GM19240 (cell line): ENCODE results near the gene PNMA6F.
"Not testable (repeated sequence)": the region's sequence is repeated elsewhere in the genome, so short reads cannot be mapped to it uniquely, and the experiment has no call there.

Experiments
- DNase-seq: peaks from one replicate; pipeline ENCODE4 v3.0.0; 2011; ENCODE audit warnings: low spot score; ENCODE audit not compliant: insufficient read length

Gene PNMA6F

DNA sequence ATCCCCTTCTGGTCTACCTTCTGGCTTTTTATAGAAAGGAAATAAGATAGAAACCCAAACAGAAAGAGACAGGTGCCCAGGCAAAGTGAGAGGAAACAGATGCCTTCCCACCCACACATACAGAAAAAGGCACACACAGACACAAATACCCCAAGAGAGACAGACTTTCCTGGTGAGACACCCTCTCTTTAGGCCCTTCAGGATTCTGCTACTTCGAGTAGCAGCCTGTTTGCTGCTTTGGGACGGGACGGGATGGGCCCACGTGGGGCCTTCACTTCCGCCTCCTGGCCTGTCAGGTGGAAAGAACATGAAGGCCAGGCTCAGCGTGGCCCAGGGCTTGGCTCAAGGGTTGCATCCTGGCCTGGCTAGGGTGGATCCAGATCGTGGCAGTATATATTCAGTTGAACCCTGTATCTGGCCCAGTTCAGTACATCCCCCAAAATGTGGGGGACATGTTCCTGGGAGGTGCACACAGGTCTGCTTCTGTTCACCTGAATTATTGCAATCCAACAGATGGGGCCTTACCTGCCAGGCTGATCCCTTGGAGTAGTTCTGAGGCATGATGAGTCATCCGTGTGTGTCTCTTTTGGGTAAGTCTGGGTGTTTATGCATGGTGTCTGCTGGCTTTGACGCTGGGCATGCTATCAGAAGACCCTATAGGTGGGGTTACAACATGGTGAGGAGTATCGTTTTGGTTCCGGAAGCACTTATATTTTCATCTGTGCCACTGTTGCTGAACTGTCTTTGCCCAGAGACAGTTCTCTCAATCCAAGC lies 14.7 kb upstream of the PNMA6F start:
- DNase-seq = peak; percentile 35

DNA sequence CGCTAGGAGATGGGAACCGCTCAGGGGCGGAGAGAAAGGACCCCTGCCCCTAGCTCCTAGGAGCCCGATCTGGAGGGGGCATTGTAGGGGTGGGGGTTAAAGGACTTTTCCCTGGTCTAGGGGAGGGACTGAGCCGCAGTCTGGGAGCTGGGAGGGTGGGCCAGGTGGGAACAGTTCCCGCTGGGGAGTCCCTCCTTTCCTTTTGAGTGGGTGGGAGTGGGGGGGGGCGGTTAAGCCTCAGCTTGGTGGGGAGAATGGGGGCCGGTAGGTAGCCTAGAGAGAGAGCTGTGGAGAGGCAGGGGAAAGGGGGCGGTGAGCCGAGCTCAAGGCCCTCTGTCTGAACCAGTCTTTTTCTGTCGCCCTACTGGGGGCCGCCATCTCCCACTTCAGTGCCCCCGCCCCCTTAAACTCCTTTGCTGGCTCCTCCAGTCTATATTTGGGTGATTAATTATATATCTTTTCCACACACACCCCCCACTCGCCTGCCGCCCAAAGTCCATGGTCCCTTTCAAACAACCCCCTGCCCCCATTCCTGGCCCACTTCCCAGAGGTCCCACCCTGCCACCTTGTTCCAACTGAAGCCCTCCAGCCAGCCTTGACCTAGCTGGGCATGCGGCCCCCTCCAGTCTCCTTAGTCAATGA lies 13.2 kb upstream of the PNMA6F start:
- no peak for DNase-seq

DNA sequence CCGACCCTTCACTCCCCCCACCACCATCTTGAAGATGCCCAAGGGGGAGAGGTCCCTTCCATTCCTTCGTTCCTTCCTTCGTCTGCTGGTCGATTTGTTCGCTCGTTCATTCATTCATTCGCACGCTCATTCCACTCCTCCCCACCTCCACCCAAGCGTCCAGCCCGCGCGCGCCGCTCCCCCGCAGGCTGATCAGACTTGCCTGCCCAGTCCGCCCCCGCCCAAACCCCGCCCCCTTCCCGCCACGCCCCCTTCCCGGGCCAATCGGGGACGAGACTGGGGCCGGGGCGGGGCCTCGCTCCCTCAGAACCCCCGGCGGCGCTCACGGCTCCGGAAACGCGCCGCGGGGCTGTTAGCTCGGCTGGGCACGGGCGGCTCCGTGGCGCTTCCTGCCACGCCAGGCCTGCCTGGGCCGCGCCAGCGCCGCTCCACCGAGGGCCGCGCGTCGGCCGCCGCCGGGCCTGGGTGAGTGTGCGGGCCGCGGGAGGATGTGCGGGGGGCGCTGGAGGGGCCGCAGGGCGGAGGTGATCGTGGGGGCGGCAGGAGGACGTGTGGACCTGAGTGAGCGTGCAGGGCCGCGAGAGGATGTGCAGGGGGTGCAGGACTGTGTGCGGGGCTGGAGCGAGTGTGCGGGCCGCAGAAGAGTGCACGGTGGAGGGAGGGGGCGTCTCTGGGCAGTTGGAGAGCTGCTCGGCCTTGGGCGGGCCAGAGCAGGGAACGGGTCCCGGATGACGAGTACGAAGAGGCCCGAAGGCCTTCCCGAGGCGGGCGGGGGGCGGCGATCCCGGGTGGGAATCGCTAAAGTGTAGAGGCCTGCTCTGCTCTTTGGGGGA lies 12.5 kb upstream of the PNMA6F start, which contains the start of gene ZNF275:
ZNF275 (plus strand) TSS at position 333 of the 833 bp plus-strand sequence. CDS start 2,527 bp downstream, outside the sequence.
- DNase-seq = peak; percentile 46

DNA sequence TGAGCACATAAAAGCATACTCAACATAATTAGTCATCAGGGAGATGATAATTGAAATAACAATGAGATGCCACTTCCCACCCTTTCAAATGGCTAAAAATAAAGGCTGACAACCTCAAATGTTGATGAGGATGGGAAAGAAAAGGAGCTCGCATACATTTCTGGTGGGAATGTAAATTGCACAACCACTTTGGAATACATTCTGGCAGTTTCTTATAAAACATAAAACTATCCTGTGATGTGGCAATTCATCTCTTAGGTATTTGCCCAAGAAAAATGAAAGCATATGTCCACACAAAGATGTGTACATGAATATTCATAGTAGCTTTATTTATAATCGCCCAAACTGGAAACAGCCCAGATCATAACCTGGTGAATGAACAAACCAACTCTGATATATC lies 11.7 kb upstream of the PNMA6F start:
- DNase-seq = no peak

DNA sequence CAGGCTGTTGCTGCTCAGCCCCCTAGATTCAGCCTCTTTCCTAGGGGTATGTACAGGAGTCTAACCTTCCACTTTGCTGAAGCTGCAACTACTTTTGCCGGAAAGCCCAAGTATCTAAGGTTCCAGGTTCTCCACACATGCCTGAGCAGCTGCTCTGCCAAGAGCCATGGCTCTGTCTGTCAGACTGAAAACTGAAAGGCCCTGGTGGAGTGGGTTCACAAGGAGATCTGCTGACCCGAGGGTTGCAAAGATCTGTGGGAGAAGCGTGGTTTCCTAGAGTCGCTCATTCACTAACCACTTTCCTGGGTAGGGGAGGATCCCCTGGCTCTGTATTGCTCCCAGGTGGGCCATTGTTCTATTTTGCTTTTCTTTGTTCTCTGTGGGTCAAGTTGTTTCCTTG lies 6.0 kb upstream of the PNMA6F start:
- no peak for DNase-seq

DNA sequence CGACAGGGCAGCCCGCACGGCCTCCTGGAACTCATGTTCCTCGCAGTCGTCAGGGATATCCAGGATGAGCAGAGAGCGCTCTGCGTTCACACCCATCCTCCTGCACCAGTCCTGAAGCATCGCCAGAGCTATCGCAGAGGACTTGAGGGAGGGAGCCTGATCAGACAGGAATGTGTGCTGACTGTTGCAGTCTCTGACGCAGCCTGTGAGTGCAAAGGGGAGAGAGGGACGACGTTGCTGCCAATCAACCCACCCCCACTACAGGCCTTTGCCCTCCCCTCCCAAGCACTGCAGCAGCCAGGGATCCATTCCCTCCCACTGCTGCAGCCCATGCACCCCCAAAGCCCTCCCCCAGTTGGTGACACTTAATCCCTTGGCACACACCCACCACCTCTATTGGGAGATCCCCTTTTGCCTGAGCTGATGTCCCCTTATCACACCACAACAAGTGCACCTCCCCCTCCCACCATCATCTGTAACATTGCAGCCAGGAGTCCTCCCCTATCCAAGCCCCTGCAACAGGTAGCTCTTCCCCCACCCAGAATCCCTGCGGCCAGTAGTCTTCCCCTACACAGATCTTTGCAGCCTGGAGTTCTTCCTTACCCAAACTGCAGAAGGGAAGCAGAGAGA lies 897 bp downstream of the PNMA6F start:
- no peak for DNase-seq

DNA sequence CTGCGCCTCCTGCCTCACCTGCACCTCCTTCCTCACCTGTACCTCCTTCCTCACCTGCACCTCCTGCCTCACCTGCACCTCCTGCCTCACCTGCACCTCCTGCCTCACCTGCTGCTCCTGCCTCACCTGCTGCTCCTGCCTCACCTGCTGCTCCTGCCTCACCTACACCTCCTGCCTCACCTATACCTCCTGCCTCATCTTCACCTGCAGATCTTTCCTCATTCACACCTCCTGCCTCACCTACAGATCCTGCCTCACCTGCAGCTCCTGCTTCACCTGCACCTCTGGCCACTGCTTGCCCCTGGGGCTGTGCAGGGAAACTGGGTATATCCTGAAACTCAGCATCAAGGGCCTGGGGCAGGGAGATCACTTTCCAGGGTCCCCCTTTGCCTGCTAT lies 1.5 kb downstream of the PNMA6F start:
- not testable (repeated sequence) for DNase-seq

DNA sequence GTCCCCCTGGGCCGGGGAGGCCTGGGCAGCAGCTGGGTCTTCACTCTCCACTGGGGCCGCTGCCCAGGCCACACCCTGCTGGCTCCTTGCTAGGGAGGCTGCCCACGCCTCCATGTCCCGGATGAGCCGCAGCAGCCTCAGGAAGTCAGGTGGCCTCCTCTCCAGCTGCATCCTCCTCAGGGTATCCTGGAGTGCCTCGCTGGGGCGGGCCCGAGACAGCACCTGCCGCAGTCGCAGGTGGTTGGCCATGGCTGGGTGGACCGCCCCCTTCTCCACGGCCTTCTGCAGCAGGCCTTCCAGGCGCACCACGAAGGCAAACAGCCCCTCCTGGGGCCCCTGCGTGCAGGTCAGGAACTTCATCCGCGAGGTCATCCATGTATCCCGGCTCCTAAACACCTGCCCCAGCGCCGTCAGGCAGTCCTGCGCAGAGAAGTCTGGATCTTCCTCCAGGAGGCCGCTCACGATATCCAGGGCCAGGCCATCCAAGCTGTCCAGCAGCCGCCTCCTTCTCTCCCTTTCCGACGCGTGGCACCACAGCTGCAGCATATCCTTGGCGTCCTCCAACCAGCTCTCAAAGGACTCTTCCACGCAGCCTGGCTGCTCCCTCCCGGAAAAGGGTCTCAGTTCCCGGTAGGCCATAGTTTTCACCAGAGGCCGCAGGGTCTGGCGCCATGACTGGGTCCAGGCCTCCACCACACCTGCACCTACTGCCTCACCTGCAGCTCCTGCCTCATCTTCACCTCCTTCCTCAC lies 2.1 kb downstream of the PNMA6F start:
- no peak for DNase-seq

DNA sequence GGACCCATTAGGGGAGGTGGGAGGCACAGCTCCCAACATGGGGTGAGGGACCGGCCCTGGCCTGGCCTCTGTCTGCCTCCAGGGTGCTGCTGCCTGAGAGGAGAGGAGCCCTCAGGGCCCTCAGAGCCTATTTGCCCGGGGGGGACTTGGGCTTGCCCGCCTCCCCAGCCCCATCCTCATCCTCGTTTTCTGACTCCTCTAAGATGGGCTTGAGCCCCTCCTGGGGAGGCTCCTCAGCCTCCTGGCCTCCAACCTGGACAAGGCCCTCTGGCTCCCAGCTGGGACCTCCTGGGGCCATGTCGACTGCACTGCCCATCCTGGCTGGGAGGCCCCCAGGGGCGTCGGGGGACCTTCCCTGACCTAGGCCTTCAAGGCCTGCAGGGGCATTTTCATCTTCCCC lies 2.8 kb downstream of the PNMA6F start:
- DNase-seq = no peak

DNA sequence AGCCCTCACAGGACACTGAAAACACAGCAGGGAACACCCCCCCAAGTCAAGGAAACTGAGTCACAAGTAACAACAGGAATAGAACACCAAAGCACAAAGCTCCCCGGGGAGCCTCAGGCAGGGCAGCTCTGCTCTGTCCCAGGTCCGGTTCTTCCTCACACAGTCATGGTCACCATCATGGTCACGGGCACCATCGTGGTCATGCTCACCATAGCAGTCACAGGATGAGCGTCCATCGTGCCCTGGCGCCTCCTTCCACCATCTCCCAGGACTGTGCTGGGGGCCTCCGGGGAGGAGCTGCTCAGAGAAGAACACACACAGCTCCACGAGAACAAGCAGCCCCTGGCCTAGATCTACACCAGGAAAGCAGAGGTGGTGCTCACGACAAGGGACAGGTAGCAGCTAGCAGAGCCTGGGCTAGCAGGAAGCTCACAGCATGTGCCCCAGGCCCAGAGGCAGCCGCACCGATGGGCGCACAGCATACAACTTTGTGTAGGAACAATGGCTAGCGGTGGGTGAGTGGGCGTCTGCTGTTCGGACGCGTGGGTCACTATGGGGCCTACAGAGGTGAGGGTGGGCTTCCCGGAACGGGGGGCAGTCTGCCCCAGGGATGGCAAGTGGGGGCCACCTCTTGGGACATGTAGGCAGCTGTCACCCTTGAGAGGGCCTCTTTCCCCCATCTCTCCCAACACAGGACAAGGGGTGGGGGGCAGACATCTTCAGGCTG lies 3.4 kb downstream of the PNMA6F start:
- DNase-seq = no peak

DNA sequence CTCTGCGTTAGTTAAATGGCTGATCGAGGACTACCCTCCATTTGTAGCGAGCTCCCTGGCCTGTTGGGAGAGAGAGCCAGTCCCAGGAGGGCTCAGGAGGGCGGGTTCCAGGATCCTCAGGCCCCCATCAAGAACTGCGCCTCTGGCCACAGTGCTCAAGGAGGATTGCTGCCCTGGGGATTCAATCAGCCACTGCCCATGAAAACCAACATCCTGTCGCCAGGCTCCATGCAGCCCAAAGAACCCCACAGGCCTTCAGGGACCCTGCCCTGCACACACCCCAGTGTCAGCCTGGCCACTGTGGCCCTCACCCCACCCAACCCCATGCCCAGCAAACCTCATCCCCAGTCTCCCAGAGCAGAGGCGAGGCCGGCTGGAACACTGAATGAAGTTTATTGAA lies 4.3 kb downstream of the PNMA6F start:
- no peak for DNase-seq

DNA sequence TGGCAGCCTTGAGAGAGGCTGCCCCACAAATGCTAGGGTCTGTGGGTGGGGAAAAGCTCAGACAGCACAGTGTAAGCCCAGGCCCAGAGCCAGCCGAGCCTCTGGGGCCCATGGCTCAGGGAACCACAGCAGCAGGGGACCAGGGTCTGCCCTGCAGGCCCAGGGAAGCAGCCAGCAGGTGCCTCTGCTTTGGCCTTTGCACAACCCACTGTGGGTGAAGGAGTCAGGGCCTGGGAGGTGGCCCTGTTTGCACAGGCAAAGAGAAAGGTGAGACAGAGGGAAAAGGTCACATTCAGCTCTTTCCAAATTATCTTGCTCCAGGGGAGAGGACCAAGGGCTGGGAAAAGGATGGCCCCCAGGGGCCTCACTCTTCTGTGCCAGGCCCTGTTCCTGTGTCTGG lies 8.7 kb downstream of the PNMA6F start:
- no peak for DNase-seq

DNA sequence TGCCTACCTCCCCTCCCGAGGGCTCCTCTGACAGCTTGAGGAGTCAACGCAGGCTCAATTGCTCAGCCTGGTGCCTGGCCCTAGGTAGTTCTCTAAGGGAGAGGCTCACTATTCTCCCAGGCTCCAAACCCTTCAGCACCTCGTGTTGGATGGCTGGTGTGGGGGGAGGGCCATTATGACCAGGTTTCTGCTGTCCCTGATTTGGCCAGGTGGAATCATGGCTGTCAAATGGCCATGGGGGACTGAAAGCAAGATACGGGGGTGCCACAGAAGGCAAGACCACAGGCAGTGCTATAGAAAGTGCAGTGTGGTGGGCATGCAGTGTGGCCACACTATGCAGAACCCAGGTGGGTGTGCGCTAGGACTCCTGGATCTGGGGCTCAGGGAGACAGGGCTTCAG lies 9.5 kb downstream of the PNMA6F start:
- no peak for DNase-seq

DNA sequence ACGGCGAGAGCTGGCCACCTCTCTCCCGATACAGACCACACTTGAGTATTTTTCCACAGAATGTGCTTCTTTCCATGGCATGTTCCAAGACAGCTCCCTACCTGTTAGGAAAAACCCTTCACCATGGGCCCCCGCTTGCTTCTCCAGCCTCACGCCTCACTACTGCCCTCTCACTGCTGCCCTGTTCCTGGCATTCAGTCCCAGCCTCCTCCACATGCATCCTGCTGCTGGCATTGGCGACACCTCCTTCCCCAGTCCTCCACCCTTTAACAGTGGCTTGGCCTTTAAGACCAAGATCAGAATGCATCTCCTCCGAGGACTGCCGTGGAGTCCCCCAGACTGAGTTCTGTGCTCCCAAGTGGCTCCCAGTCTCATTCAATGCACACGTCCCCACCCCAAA lies 10.7 kb downstream of the PNMA6F start:
- DNase-seq = no peak

DNA sequence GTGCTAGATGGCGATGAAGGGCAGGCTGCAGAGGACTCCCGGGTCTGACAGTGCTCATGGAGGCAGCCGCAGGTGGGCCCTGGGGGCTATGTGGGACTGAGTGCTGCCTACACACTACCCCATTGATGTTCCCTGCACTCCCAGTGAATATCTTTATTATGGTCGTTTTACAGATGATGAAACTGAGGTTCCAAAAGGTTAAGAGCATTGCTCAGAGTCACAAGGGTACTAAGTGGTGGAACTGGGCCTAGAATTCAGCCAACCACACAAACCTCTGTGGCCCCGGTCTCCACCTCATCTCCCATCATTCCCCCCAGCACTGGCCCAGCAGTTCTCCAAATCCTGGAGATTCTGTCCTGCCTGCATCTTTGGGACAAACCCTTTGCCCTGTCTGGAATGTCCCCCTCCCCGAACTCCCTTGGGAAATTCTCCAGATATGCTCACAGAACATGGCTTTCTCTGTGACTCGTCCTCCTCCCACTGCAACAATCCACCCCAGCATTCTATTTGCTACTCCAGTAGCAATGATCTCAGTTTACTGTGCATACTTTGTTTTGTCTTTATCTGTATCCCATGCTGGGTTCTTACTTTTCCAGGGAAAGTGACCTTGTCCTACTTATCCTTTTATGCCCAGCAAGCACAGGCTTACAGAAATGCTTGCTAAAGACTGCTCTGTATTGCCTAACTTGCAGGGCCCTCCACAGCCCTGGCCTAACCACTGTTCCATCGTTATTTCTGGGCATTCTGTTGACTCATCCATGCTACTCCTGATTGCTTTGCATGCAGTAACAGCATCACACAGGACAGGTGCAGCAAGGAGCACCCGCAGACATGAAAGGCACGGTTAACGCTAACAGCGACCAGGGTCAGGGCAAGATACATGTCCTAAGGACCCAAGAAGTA lies 14.0 kb downstream of the PNMA6F start:
- no peak for DNase-seq

DNA sequence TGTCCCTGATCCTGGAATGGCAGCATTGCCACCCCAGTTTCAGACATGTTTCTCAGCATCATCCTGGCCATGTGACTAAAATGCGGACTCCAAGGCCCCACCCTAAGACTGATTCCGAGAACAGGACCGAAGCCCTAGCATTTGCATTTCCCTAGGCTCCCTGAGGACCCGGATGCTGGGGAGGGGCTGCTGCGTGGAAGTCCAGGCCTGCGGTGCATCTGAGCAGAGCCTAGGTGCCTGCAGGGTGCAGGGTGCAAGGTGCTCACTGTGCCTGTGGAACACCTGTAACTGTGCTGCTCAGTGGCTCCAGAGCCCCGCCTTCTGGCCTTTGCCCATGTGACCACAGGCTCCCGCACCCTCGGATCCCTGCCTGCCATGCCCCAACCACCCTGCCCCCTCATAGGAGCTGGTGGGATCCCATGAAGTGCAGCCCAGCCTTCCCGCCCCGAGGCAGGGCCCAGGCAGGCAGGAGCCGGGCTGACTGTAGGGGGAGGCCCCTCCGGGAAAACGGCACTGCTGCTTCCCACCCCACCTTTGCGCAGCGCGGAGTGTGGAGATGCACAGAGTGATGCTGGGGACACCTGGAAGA lies 14.9 kb downstream of the PNMA6F start:
- no peak for DNase-seq

DNA sequence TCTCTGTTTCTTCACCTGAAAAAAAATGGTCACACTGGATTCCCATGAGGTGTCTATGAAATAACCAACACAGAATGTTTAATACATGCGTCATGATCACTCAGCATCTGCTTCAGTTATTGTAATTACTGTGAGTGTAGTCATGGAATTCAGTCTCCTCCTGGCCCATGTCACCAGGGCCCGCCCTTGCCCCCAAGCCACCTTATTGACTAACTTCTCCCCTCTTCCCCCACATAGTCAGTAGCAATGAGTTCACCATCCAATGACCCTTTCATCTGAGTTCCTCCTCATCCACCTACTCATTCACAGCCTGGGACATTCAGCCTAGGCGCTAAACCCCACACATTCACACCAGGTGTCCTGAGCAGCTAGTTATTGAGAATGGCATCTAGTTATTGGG lies 15.6 kb downstream of the PNMA6F start:
- no peak for DNase-seq

DNA sequence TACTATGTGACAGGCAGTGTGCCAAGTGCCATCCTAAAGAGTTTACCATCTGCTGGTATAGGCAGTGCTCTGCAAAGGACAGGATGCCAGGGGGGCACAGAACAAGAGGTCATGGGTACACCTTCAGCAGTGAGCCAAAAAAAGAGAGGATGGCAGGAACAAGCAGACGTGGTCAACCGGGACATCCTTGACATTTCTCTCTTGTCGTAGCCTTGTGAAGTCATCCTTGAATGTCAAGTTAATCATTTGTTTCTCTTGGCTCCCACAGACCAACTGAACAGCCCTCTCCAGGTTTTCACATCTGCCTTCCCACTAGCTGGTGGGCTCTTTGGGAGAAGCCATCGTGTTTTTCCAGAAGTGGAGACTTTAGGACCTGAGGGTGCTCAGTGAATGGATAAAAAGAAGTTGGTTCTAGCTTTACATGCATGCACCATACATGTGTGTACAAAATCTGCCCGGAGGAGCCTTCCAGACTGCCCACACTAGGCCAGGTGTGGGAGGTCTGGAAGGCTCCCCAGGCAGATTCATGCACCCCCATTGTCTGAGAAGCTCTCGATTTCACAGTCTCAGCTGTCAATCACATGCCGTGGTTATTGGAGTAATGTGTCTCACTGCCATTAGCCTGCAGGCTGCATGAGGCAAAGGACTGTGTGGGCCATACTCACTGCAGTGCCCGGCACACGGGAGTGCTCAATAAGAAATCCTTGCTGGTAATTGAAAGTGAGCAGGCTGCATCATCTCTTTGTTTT lies 16.4 kb downstream of the PNMA6F start:
- no peak for DNase-seq
